Ishikawa (cell line): ENCODE data around the gene SIKE1.

ENCODE experiments used
- CEBPB ChIP-seq: IDR thresholded peaks from 2 replicates; pipeline ENCODE4 v1.6.1; 2012
- CREB1 ChIP-seq: IDR thresholded peaks from 2 replicates; pipeline ENCODE4 v1.6.1; 2012; ENCODE audit warnings: low read depth
- EGR1 ChIP-seq: IDR thresholded peaks from 2 replicates; pipeline ENCODE4 v1.6.1; 2012
- EP300 ChIP-seq: IDR thresholded peaks from 2 replicates; pipeline ENCODE4 v1.6.1; 2012; ENCODE audit warnings: borderline replicate concordance
- MAX ChIP-seq: IDR thresholded peaks from 2 replicates; pipeline ENCODE4 v1.6.1; 2012
- NFIC ChIP-seq: IDR thresholded peaks from 2 replicates; pipeline ENCODE4 v1.6.1; 2012
- RAD21 ChIP-seq: IDR thresholded peaks from 2 replicates; pipeline ENCODE4 v1.6.1; 2012; ENCODE audit warnings: low read depth
- REST ChIP-seq: IDR thresholded peaks from 2 replicates; pipeline ENCODE4 v1.6.1; 2012; ENCODE audit warnings: low read depth, mild to moderate bottlenecking
- TAF1 ChIP-seq: IDR thresholded peaks from 2 replicates; pipeline ENCODE4 v1.6.1; 2012; ENCODE audit warnings: low read depth, mild to moderate bottlenecking
- TCF12 ChIP-seq: IDR thresholded peaks from 2 replicates; pipeline ENCODE4 v1.6.1; 2012; ENCODE audit warnings: low read depth
- TEAD4 ChIP-seq: IDR thresholded peaks from 2 replicates; pipeline ENCODE4 v1.6.1; 2012
- ZBTB7A ChIP-seq: IDR thresholded peaks from 2 replicates; pipeline ENCODE4 v1.6.1; 2012; ENCODE audit warnings: low read depth
- TF ChIP-seq, protein P1 (sequence below): IDR thresholded peaks from 2 replicates; pipeline ENCODE4 v1.6.1; 2012

DNA sequence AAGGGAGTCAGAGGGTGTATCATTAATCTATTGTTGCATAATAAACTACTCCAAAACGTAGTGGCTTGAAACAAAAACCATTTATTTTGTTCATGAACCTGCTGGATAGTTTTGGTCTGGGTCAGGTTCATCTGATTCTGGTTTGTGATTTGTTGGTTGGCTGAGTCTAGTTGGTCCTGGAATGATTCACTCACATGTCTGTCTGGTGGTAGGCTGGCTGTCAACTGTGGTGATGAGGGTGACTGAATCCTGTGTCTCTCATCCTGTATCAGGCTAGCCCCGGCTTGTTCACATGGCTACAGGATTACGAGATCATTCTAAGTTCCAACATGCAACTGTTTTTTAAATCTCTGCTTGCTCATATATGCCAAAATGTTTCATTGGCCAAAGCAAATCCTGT is 22.5 kb upstream of the SIKE1 start:
- TF ChIP-seq TAF1 (no peak), EGR1 (no peak), CREB1 (no peak), MAX (no peak), EP300 (no peak), REST (no peak), CEBPB (no peak), TCF12 (no peak), RAD21 (no peak), NFIC (no peak), ZBTB7A (no peak), TEAD4 (no peak)
- TF ChIP-seq, protein P1, sequence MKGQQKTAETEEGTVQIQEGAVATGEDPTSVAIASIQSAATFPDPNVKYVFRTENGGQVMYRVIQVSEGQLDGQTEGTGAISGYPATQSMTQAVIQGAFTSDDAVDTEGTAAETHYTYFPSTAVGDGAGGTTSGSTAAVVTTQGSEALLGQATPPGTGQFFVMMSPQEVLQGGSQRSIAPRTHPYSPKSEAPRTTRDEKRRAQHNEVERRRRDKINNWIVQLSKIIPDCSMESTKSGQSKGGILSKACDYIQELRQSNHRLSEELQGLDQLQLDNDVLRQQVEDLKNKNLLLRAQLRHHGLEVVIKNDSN: no peak
